Gastrocnemius medialis (tissue), 4 donors: ENCODE results near the gene VPS16. TPM values are rescaled to one million over a fixed set of nuclear protein-coding genes. Genes with fewer than 3 reads are reported as not detected.

Experiments used
- ATAC-seq, 2 donors: fragments of 150-250 bp; one replicate each; pipeline ENCODE4 v1.9.1; 2016
- DNase-seq, 2 donors: peaks; one replicate each; pipeline ENCODE4 v3.0.0-alpha.2; 2019
- H3K27ac ChIP-seq, 4 donors: fragments of 200-600 bp; sonication (generic); 1 replicate in 1 of 4; 2 replicates in 3 of 4; pipeline ENCODE4 v1.5.1; 2016 to 2018; ENCODE audit warnings: mild to moderate bottlenecking in 2 of 4, moderate library complexity in 1 of 4
- H3K27me3 ChIP-seq, 3 donors: fragments of 200-600 bp; sonication (generic) in 2 of 3; 1 replicate in 1 of 3; 2 replicates in 2 of 3; pipeline versions ENCODE4 v1.5.1 to v1.6.0; 2016 to 2019; ENCODE audit warnings: mild to moderate bottlenecking in 1 of 3, moderate library complexity in 1 of 3
- H3K36me3 ChIP-seq, 2 donors: fragments of 200-600 bp; sonication (generic) in 1 of 2; one replicate each; pipeline ENCODE4 v1.5.1; 2017 to 2018
- H3K4me1 ChIP-seq, 2 donors: fragments of 200-600 bp; sonication (generic) in 1 of 2; one replicate each; pipeline ENCODE4 v1.5.1; 2016 to 2017; ENCODE audit warnings: mild to moderate bottlenecking in 2 of 2
- H3K4me3 ChIP-seq, 4 donors: fragments of 200-600 bp; sonication (generic) in 3 of 4; 1 replicate in 1 of 4; 2 replicates in 3 of 4; pipeline ENCODE4 v1.5.1; 2016 to 2019; ENCODE audit warnings: mild to moderate bottlenecking in 2 of 4
- H3K9me3 ChIP-seq, 3 donors: fragments of 200-600 bp; sonication (generic) in 2 of 3; 1 replicate in 1 of 3; 2 replicates in 2 of 3; pipeline ENCODE4 v1.5.1; 2016 to 2019
- CTCF ChIP-seq, 5 experiments: fragments of 450-650 bp in 3 of 5; fragments of 200-600 bp in 2 of 5; sonication (generic) in 2 of 5; IDR thresholded peaks in 4 of 5; conservative IDR thresholded peaks in 1 of 5; 1 replicate in 4 of 5; 2 replicates in 1 of 5; pipeline ENCODE4 v1.5.1; 2016 to 2019; ENCODE audit warnings: antibody characterized with exemption in 5 of 5, mild to moderate bottlenecking in 3 of 5, moderate library complexity in 3 of 5
- POLR2A ChIP-seq, 2 donors: fragments of 450-650 bp; IDR thresholded peaks; one replicate each; pipeline ENCODE4 v1.6.1; 2017; ENCODE audit warnings: antibody characterized with exemption in 2 of 2, mild to moderate bottlenecking in 2 of 2, moderate library complexity in 2 of 2
- in situ Hi-C, 4 donors: fragments of 200-750 bp; cut with MboI; loops; one replicate each; pipeline versions ENCODE4 v1.15.0 to v1.8.0; 2017; ENCODE audit warnings: low sequenced_read_pairs in 4 of 4
- intact Hi-C: fragments of 100-400 bp; cut with DNase I; formaldehyde crosslinking; loops from one replicate; pipeline ENCODE4 v1.15.1; 2023; ENCODE audit warnings: low total_unique reads
- total RNA-seq, 4 donors: library from RNA; depleted of rRNA; stranded (reverse); fragments of >200 nt; gene quantifications; one replicate each; pipeline versions ENCODE4 v1.1.0 to v1.2.3, GENCODE V29; 2016

The VPS16 gene
- total RNA-seq, 4 donors from 2014 or later = 17.3 to 26.4 (median 21.6) TPM

GRCh38 chr20:2847802-2848201 is 7.3 kb downstream of the VPS16 start:
- H3K4me3 ChIP-seq = no peak overlapping the region
- H3K4me1 ChIP-seq = peaks cover 0 to 5% of the 10 kb centered on the region in 2 donors
- DNase-seq = no peak
- TF ChIP-seq POLR2A (IDR thresholded peaks at IDR 0.05) = no peak
- no peak for TF ChIP-seq CTCF (IDR thresholded peaks at IDR 0.05 in 4 of 5, conservative IDR thresholded peaks at IDR 0.05 in 1 of 5)
- in situ Hi-C loops (loop anchor here in 1 of 4 donors (25.0 kb wide), 1 partner anchor 1736 kb away; the partner anchor contains the start of gene PSMF1), intact Hi-C loops (no loop called here)
- no peaks in the 10 kb centered on the region for H3K36me3 ChIP-seq
- no peaks in the 10 kb centered on the region for H3K9me3 ChIP-seq
- no peaks in the 10 kb centered on the region for H3K27me3 ChIP-seq
- ATAC-seq = no peak
- no peak overlapping the region for H3K27ac ChIP-seq

GRCh38 chr20:2849529-2849928 is 9.0 kb downstream of the VPS16 start:
- Histone ChIP-seq H3K4me3 (no peak overlapping the region), H3K9me3 (no peaks in the 10 kb centered on the region), H3K27ac (no peak overlapping the region), H3K4me1 (peaks cover 0 to 5% of the 10 kb centered on the region in 2 donors), H3K36me3 (no peaks in the 10 kb centered on the region), H3K27me3 (no peaks in the 10 kb centered on the region)
- ATAC-seq (no peak), DNase-seq (no peak)
- in situ Hi-C loops = loop anchor here in 1 of 4 donors (25.0 kb wide), 1 partner anchor 1737 kb away; the partner anchor contains the start of gene PSMF1
- intact Hi-C loops = no loop called here
- TF ChIP-seq POLR2A (IDR thresholded peaks at IDR 0.05) = no peak
- no peak for TF ChIP-seq CTCF (IDR thresholded peaks at IDR 0.05 in 4 of 5, conservative IDR thresholded peaks at IDR 0.05 in 1 of 5)

GRCh38 chr20:2851086-2851485 is 10.5 kb downstream of the VPS16 start:
- intact Hi-C loops = no loop called here
- Histone ChIP-seq H3K9me3 (no peaks in the 10 kb centered on the region), H3K27me3 (no peaks in the 10 kb centered on the region), H3K36me3 (no peaks in the 10 kb centered on the region), H3K4me1 (peaks cover 0 to 5% of the 10 kb centered on the region in 2 donors), H3K27ac (no peak overlapping the region), H3K4me3 (no peak overlapping the region)
- no peak for DNase-seq
- no peak for ATAC-seq
- no peak for TF ChIP-seq POLR2A (IDR thresholded peaks at IDR 0.05)
- no peak for TF ChIP-seq CTCF (IDR thresholded peaks at IDR 0.05 in 4 of 5, conservative IDR thresholded peaks at IDR 0.05 in 1 of 5)
- in situ Hi-C loops = loop anchor here in 1 of 4 donors (25.0 kb wide), 1 partner anchor 189 kb away; the partner anchor contains the start of genes IDH3B and NOP56

GRCh38 chr20:2858591-2858990 is 18.0 kb downstream of the VPS16 start:
- no peaks in the 10 kb centered on the region for H3K9me3 ChIP-seq
- DNase-seq (no peak), ATAC-seq (no peak)
- intact Hi-C loops = no loop called here
- peaks cover 0 to 10% of the 10 kb centered on the region in 2 donors for H3K4me1 ChIP-seq
- in situ Hi-C loops = loop anchor here in 1 of 4 donors (25.0 kb wide), 1 partner anchor 196 kb away; the partner anchor contains the start of genes IDH3B and NOP56
- H3K27me3 ChIP-seq = no peaks in the 10 kb centered on the region
- peaks cover 0 to 29% of the 10 kb centered on the region in 2 donors for H3K36me3 ChIP-seq
- no peak for TF ChIP-seq POLR2A (IDR thresholded peaks at IDR 0.05)
- no peak overlapping the region for H3K4me3 ChIP-seq
- no peak overlapping the region for H3K27ac ChIP-seq

GRCh38 chr20:2859330-2860121 is 19.0 kb downstream of the VPS16 start:
- no peak overlapping the region for H3K4me3 ChIP-seq
- no peak for DNase-seq
- H3K9me3 ChIP-seq = no peaks in the 10 kb centered on the region
- TF ChIP-seq CTCF (IDR thresholded peaks at IDR 0.05 in 4 of 5, conservative IDR thresholded peaks at IDR 0.05 in 1 of 5) = no peak
- TF ChIP-seq POLR2A (IDR thresholded peaks at IDR 0.05) = no peak
- H3K27me3 ChIP-seq = no peaks in the 10 kb centered on the region
- peaks cover 0 to 10% of the 10 kb centered on the region in 2 donors for H3K4me1 ChIP-seq
- H3K36me3 ChIP-seq = peaks cover 0 to 38% of the 10 kb centered on the region in 2 donors
- in situ Hi-C loops = loop anchor here in 1 of 4 donors (25.0 kb wide), 1 partner anchor 197 kb away; the partner anchor contains the start of genes IDH3B and NOP56
- ATAC-seq = peak in 1 of 2 donors; percentile 26
- no peak overlapping the region for H3K27ac ChIP-seq
- intact Hi-C loops = no loop called here
